Measurements from ENCODE around the gene NHERF1.

- TF ChIP-seq CTCF (IDR thresholded peaks at IDR 0.05), result no peak
- no peak for TF ChIP-seq POLR2A (IDR thresholded peaks at IDR 0.05)
- TF ChIP-seq EP300 (IDR thresholded peaks at IDR 0.05), result no peak
- no peak for TF ChIP-seq POLR2AphosphoS5 (IDR thresholded peaks at IDR 0.05)
Measured at GRCh38 chr17:74704544-74704943, 43.9 kb upstream of the NHERF1 start.

Measured in suprapubic skin (tissue), 4 donors.